Caco-2 (cell line): ENCODE results near the gene PNLIPRP3. TPM values are rescaled to one million over a fixed set of nuclear protein-coding genes. Genes with fewer than 3 reads are reported as not detected.
A peak's percentile ranks its signal among the peaks of the same experiment; 100 is the strongest.

Source experiments
- BruUV-seq: library from RNA; stranded (reverse); fragments of 400-500 nt; replicated peaks from 2 replicates; lab custom pipeline; 2021; lab: Mats Ljungman, UMichigan
- CTCF ChIA-PET: fragments of 300-600 bp; sonication (Branson Sonifier 250); formaldehyde crosslinking; loops from one replicate; lab custom pipeline; 2022; ENCODE audit warnings: antibody characterized with exemption; lab: Charles Lee
- POLR2A ChIA-PET: fragments of 300-600 bp; sonication (Branson Sonifier 250); formaldehyde crosslinking; loops from one replicate; lab custom pipeline; 2022; ENCODE audit warnings: antibody characterized with exemption; lab: Charles Lee
- DNase-seq, 2 experiments: peaks; one replicate each; pipeline versions ENCODE4 v3.0.0 to v3.0.0-alpha.2; 2020 to 2022
- H3K27me3 ChIP-seq: replicated peaks from 2 replicates; pipeline ENCODE4 v1.6.0; 2011; ENCODE audit warnings: low read length; ENCODE audit not compliant: control insufficient read depth, insufficient read depth
- H3K36me3 ChIP-seq: 2 replicates; pipeline ENCODE4 v1.5.1; 2011; ENCODE audit warnings: low read length; ENCODE audit not compliant: control insufficient read depth, insufficient read depth
- H3K4me1 ChIP-seq: fragments of 250-450 bp; sonication (Bioruptor Pico); 2 replicates; pipeline ENCODE4 v1.5.1; 2020; ENCODE audit warnings: mild to moderate bottlenecking
- H3K4me3 ChIP-seq: 2 replicates; pipeline ENCODE4 v1.5.1; 2011; ENCODE audit warnings: low read depth, mild to moderate bottlenecking, control low read depth, low read length
- H3K9me3 ChIP-seq: fragments of 250-450 bp; sonication (Bioruptor Pico); 2 replicates; pipeline ENCODE4 v1.5.1; 2020; ENCODE audit warnings: mild to moderate bottlenecking, moderate library complexity
- H3K27ac Mint-ChIP-seq: one replicate; pipeline ENCODE4 v1.8.0; 2022; ENCODE audit warnings: mixed read lengths; ENCODE audit not compliant: unreplicated experiment
- H3K27me3 Mint-ChIP-seq: one replicate; pipeline ENCODE4 v1.8.0; 2022; ENCODE audit warnings: mixed read lengths; ENCODE audit not compliant: insufficient read depth, unreplicated experiment
- H3K36me3 Mint-ChIP-seq: one replicate; pipeline ENCODE4 v1.8.0; 2022; ENCODE audit warnings: mild to moderate bottlenecking, mixed read lengths; ENCODE audit not compliant: insufficient read depth, unreplicated experiment
- H3K4me1 Mint-ChIP-seq: one replicate; pipeline ENCODE4 v1.8.0; 2022; ENCODE audit warnings: low read depth, mixed read lengths; ENCODE audit not compliant: unreplicated experiment
- H3K4me3 Mint-ChIP-seq: one replicate; pipeline ENCODE4 v1.8.0; 2022; ENCODE audit warnings: mild to moderate bottlenecking, moderate library complexity, mixed read lengths; ENCODE audit not compliant: unreplicated experiment
- H3K9me3 Mint-ChIP-seq: one replicate; pipeline ENCODE4 v1.8.0; 2022; ENCODE audit warnings: mixed read lengths; ENCODE audit not compliant: unreplicated experiment
- CTCF ChIP-seq, 2 experiments: fragments of 200-600 bp in 1 of 2; IDR thresholded peaks; 1 replicate in 1 of 2; 2 replicates in 1 of 2; pipeline versions ENCODE4 v1.5.1 to v1.8.0; 2011 to 2022; ENCODE audit warnings: antibody characterized with exemption in 1 of 2, control low read depth in 1 of 2, inconsistent platforms in 1 of 2, low read depth in 1 of 2, low read length in 1 of 2, mild to moderate bottlenecking in 1 of 2, moderate library complexity in 1 of 2; ENCODE audit not compliant: insufficient read depth in 1 of 2, severe bottlenecking in 1 of 2, unreplicated experiment in 1 of 2
- intact Hi-C: fragments of 100-400 bp; cut with micrococcal nuclease; formaldehyde crosslinking; loops from one replicate; pipeline ENCODE4 v1.10.0; 2022; ENCODE audit not compliant: unreplicated experiment
- total RNA-seq: library from RNA; stranded (reverse); gene quantifications from 2 replicates; pipeline ENCODE4 v1.2.3, GENCODE V29; 2022

Gene PNLIPRP3
- total RNA-seq, 1 experiment from 2014 or later: not detected

GRCh38 chr10:116490028-116490662 lies 62.5 kb downstream of the PNLIPRP3 start:
- H3K4me1 ChIP-seq: no peaks in the 10 kb centered on the region
- Mint-ChIP-seq H3K27me3 (peaks cover 6% of the 10 kb centered on the region), H3K36me3 (no peaks in the 10 kb centered on the region), H3K4me1 (no peaks in the 10 kb centered on the region), H3K4me3 (no peak overlapping the region), H3K27ac (no peak overlapping the region), H3K9me3 (no peaks in the 10 kb centered on the region)
- no TSS peak for BruUV-seq
- H3K36me3 ChIP-seq: no peaks in the 10 kb centered on the region
- ChIA-PET POLR2A (no interaction called here), CTCF (no interaction called here)
- intact Hi-C loops: loop anchor here (1.0 to 2.0 kb wide), 2 partner anchors 19 to 46 kb away; no protein-coding TSS in a partner anchor
- H3K4me3 ChIP-seq: no peak overlapping the region
- peak; percentile 48 to 56 for TF ChIP-seq CTCF (IDR thresholded peaks at IDR 0.05; ENCODE audit: insufficient read depth in 1 of 2, low read depth in 1 of 2, low read length in 1 of 2, severe bottlenecking in 1 of 2, unreplicated experiment in 1 of 2)
- no peaks in the 10 kb centered on the region for H3K9me3 ChIP-seq
- H3K27me3 ChIP-seq: no peaks in the 10 kb centered on the region
- no peak for DNase-seq

- peaks cover 10% of the 10 kb centered on the region for H3K9me3 Mint-ChIP-seq
- H3K9me3 ChIP-seq: no peaks in the 10 kb centered on the region
- H3K4me3 ChIP-seq: no peak overlapping the region
- no peaks in the 10 kb centered on the region for H3K4me1 ChIP-seq
- H3K27me3 Mint-ChIP-seq: peaks cover 27% of the 10 kb centered on the region
- no peaks in the 10 kb centered on the region for H3K27me3 ChIP-seq
- no TSS peak for BruUV-seq
- peaks cover 5% of the 10 kb centered on the region for H3K36me3 Mint-ChIP-seq
- POLR2A ChIA-PET: interaction anchor here (0.5 to 0.6 kb wide), 2 partner anchors 85 to 502 kb away, joined by 3 to 4 read pairs; no protein-coding TSS in a partner anchor
- intact Hi-C loops: no loop called here
- no peak for TF ChIP-seq CTCF (IDR thresholded peaks at IDR 0.05; ENCODE audit: insufficient read depth in 1 of 2, low read depth in 1 of 2, low read length in 1 of 2, severe bottlenecking in 1 of 2, unreplicated experiment in 1 of 2)
- H3K36me3 ChIP-seq: no peaks in the 10 kb centered on the region
- H3K27ac Mint-ChIP-seq: no peak overlapping the region
- H3K4me1 Mint-ChIP-seq: no peaks in the 10 kb centered on the region
- H3K4me3 Mint-ChIP-seq: no peak overlapping the region
- CTCF ChIA-PET: no interaction called here
- DNase-seq: no peak
Observed at GRCh38 chr10:116504786-116505185, 77.1 kb downstream of the PNLIPRP3 start.

GRCh38 chr10:116510565-116510964 lies 82.9 kb downstream of the PNLIPRP3 start:
- Histone ChIP-seq H3K36me3 (no peaks in the 10 kb centered on the region), H3K4me3 (no peak overlapping the region), H3K4me1 (no peaks in the 10 kb centered on the region), H3K27me3 (no peaks in the 10 kb centered on the region), H3K9me3 (no peaks in the 10 kb centered on the region)
- Mint-ChIP-seq H3K9me3 (no peaks in the 10 kb centered on the region), H3K4me3 (no peak overlapping the region), H3K27ac (no peak overlapping the region), H3K4me1 (no peaks in the 10 kb centered on the region), H3K36me3 (no peaks in the 10 kb centered on the region), H3K27me3 (peaks cover 27% of the 10 kb centered on the region)
- DNase-seq: no peak
- POLR2A ChIA-PET: no interaction called here
- CTCF ChIA-PET: no interaction called here
- TF ChIP-seq CTCF (IDR thresholded peaks at IDR 0.05; ENCODE audit: insufficient read depth in 1 of 2, low read depth in 1 of 2, low read length in 1 of 2, severe bottlenecking in 1 of 2, unreplicated experiment in 1 of 2): no peak
- no TSS peak for BruUV-seq
- intact Hi-C loops: loop anchor here (5.0 kb wide), 1 partner anchor 277 kb away; no protein-coding TSS in a partner anchor
